ENCODE results near the gene ASGR1. TPM values are rescaled to one million over a fixed set of nuclear protein-coding genes. Genes with fewer than 3 reads are reported as not detected.
"Not testable (repeated sequence)": the region's sequence is repeated elsewhere in the genome, so short reads cannot be mapped to it uniquely, and the experiment has no call there.

ASGR1 gene
- total and polyA plus RNA-seq, 2 donors (not counting 1 experiment from before 2014, with no cell fraction given): 0.32 to 0.43 TPM

DNA sequence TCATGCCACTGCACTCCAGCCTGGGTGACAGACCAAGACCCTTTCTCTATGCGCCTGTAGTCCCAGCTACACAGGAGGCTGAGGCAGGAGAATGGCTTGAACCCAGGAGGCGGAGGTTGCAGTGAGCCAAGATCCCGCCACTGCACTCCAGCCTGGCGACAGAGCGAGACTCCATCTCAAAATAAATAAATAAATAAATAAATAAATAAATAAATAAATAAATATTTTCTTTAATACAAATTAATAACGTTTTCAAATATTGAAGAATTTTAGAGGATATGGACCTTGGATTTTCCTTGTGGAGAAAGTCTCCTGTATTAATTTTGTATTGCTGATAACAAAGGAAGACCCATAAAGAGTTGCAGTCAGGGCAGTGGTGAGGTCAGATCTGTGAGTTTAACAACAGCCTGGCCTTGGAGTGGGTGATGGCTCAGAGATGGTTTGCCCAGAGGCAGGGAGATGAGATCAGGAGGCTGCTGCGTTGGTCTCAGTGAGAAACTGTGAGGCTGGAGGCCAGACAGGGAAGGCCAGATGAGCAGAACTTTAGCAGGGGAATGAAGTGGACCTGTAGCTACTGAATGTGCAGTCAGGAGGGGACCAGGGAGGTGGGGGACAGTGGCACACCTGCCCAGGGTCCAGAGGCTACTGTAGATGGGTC lies 4.4 kb upstream of the ASGR1 start:
- ChIA-PET CTCF (no interaction called here), POLR2A (interaction anchor here (0.6 kb wide), 1 partner anchor 15 kb away, joined by 4 read pairs; no protein-coding TSS in a partner anchor)
- peaks cover 0 to 4% (median 0%) of the 10 kb centered on the region in 4 experiments for H3K27me3 ChIP-seq (replicated peaks in 1 of 4; ENCODE audit: control extremely low read depth in 1 of 4, control insufficient read depth in 3 of 4, insufficient read depth in 4 of 4, low read length in 3 of 4)
- Mint-ChIP-seq H3K27ac (no peak overlapping the region), H3K4me1 (peaks cover 3% of the 10 kb centered on the region), H3K27me3 (peaks cover 8% of the 10 kb centered on the region), H3K4me3 (no peak overlapping the region), H3K9me3 (ENCODE audit: insufficient read depth) (no peaks in the 10 kb centered on the region)
- TF ChIP-seq EZH2 (IDR thresholded peaks at IDR 0.05; ENCODE audit: borderline replicate concordance, insufficient read depth, low read depth, low read length, poor library complexity, severe bottlenecking): no peak
- TF ChIP-seq, protein P1, sequence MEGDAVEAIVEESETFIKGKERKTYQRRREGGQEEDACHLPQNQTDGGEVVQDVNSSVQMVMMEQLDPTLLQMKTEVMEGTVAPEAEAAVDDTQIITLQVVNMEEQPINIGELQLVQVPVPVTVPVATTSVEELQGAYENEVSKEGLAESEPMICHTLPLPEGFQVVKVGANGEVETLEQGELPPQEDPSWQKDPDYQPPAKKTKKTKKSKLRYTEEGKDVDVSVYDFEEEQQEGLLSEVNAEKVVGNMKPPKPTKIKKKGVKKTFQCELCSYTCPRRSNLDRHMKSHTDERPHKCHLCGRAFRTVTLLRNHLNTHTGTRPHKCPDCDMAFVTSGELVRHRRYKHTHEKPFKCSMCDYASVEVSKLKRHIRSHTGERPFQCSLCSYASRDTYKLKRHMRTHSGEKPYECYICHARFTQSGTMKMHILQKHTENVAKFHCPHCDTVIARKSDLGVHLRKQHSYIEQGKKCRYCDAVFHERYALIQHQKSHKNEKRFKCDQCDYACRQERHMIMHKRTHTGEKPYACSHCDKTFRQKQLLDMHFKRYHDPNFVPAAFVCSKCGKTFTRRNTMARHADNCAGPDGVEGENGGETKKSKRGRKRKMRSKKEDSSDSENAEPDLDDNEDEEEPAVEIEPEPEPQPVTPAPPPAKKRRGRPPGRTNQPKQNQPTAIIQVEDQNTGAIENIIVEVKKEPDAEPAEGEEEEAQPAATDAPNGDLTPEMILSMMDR (IDR thresholded peaks at IDR 0.05): no peak
- no peaks in the 10 kb centered on the region for H3K9me3 ChIP-seq (ENCODE audit: control extremely low read depth in 1 of 3, control insufficient read depth in 2 of 3, insufficient read depth in 1 of 3, low read length in 2 of 3)
- H2AFZ ChIP-seq (ENCODE audit: insufficient read depth, low read depth, low read length, poor library complexity, severe bottlenecking): no peak overlapping the region
- DNase-seq (no peak), ATAC-seq (ENCODE audit: low read depth) (no peak)
- no peaks in the 10 kb centered on the region for H4K20me1 ChIP-seq (ENCODE audit: control insufficient read depth, insufficient read depth, low read length, poor library complexity, severe bottlenecking)
- H3K9ac ChIP-seq (ENCODE audit: low read length): no peak overlapping the region
- intact Hi-C loops (cut with micrococcal nuclease): no loop called here
- no peaks in the 10 kb centered on the region for H3K4me1 ChIP-seq (ENCODE audit: control insufficient read depth in 2 of 2, insufficient read depth in 2 of 2, low read length in 2 of 2)
- no peaks in the 10 kb centered on the region for H3K79me2 ChIP-seq (ENCODE audit: control insufficient read depth, insufficient read depth, low read length)
- no peak overlapping the region for H3K27ac ChIP-seq (ENCODE audit: low read length in 2 of 2)
- no peak overlapping the region for H3K4me2 ChIP-seq (replicated peaks; ENCODE audit: low read depth, low read length, poor library complexity, severe bottlenecking)
- 71% methylated on average over 2 of the region's 7 CpGs for WGBS (ENCODE audit: insufficient coverage)
- no peaks in the 10 kb centered on the region for H3K36me3 ChIP-seq (replicated peaks in 1 of 2; ENCODE audit: control extremely low read depth in 1 of 2, control insufficient read depth in 1 of 2, extremely low read depth in 1 of 2, insufficient read depth in 2 of 2, low read length in 1 of 2)
- H3K4me3 ChIP-seq (ENCODE audit: control extremely low read depth in 1 of 5, extremely low read depth in 1 of 5, insufficient read depth in 1 of 5, low read depth in 2 of 5, low read length in 4 of 5): no peak overlapping the region

DNA sequence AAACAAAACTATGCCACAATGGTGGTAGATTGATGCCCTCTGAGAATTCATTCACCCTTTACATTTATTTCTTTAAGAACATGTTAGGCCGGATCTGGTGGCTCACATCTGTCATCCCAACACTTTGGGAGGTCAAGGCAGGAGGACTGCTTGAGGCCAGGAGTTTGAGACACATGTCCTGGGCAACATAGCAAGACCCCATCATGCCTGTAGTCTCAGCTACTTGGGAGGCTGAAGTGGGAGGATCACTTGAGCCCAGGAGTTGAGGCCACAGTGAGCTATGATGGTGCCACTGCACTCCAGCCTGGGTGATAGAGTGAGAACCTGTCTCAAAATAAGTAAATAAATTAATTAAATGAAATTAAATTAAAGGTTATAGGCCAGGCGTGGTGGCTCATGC lies 2.9 kb upstream of the ASGR1 start:
- H3K9me3 Mint-ChIP-seq (ENCODE audit: insufficient read depth); POLR2A ChIA-PET; H2AFZ ChIP-seq (ENCODE audit: insufficient read depth, low read depth, low read length, poor library complexity, severe bottlenecking); H3K36me3 ChIP-seq (replicated peaks in 1 of 2; ENCODE audit: control extremely low read depth in 1 of 2, control insufficient read depth in 1 of 2, extremely low read depth in 1 of 2, insufficient read depth in 2 of 2, low read length in 1 of 2); H3K9ac ChIP-seq (ENCODE audit: low read length); H4K20me1 ChIP-seq (ENCODE audit: control insufficient read depth, insufficient read depth, low read length, poor library complexity, severe bottlenecking); ATAC-seq (ENCODE audit: low read depth); DNase-seq; H3K4me3 Mint-ChIP-seq; H3K79me2 ChIP-seq (ENCODE audit: control insufficient read depth, insufficient read depth, low read length); H3K27ac ChIP-seq (ENCODE audit: low read length in 2 of 2); H3K9me3 ChIP-seq (ENCODE audit: control extremely low read depth in 1 of 3, control insufficient read depth in 2 of 3, insufficient read depth in 1 of 3, low read length in 2 of 3); intact Hi-C loops (cut with micrococcal nuclease); H3K4me2 ChIP-seq (replicated peaks; ENCODE audit: low read depth, low read length, poor library complexity, severe bottlenecking); H3K4me3 ChIP-seq (ENCODE audit: control extremely low read depth in 1 of 5, extremely low read depth in 1 of 5, insufficient read depth in 1 of 5, low read depth in 2 of 5, low read length in 4 of 5); H3K27ac Mint-ChIP-seq: not testable (repeated sequence)
- CTCF ChIA-PET: interaction anchor here (0.6 to 0.9 kb wide), 3 partner anchors 18 to 48 kb away, joined by 3 read pairs; no protein-coding TSS in a partner anchor
- no CpG with 5 or more reads among the region's 2 CpGs for WGBS (ENCODE audit: insufficient coverage)
- H3K4me1 Mint-ChIP-seq: peaks cover 16% of the 10 kb centered on the region
- Histone ChIP-seq H3K4me1 (ENCODE audit: control insufficient read depth in 2 of 2, insufficient read depth in 2 of 2, low read length in 2 of 2) (peaks cover 11 to 13% of the 10 kb centered on the region in 2 donors), H3K27me3 (replicated peaks in 1 of 4; ENCODE audit: control extremely low read depth in 1 of 4, control insufficient read depth in 3 of 4, insufficient read depth in 4 of 4, low read length in 3 of 4) (peaks cover 0 to 19% (median 11%) of the 10 kb centered on the region in 4 experiments)
- H3K27me3 Mint-ChIP-seq: peaks cover 20% of the 10 kb centered on the region
